Lung (tissue), 12 donors: ENCODE results near the gene MB21D2. TPM values are rescaled to one million over a fixed set of nuclear protein-coding genes. Genes with fewer than 3 reads are reported as not detected.

Experiments used
- ATAC-seq: fragments of 200-7000 bp; cut with Tn5 transposase; one replicate; pipeline ENCODE4 v1.9.1; 2020; ENCODE audit warnings: moderate number of reproducible peaks; ENCODE audit not compliant: insufficient read depth, low FRiP score
- DNase-seq, 3 donors: peaks; one replicate each; pipeline ENCODE4 v3.0.0-alpha.2; 2013 to 2017
- H3K27ac ChIP-seq, 2 donors: one replicate each; pipeline ENCODE4 v1.5.1; 2013; ENCODE audit warnings: mild to moderate bottlenecking in 2 of 2, moderate library complexity in 2 of 2, control low read depth in 1 of 2, inconsistent platforms in 1 of 2, low read depth in 1 of 2, low read length in 1 of 2
- H3K27me3 ChIP-seq, 3 donors: one replicate each; pipeline ENCODE4 v1.5.1; 2013; ENCODE audit warnings: low read length in 2 of 3; ENCODE audit not compliant: control insufficient read depth in 3 of 3, insufficient read depth in 3 of 3
- H3K36me3 ChIP-seq, 4 donors: one replicate each; pipeline ENCODE4 v1.5.1; 2013; ENCODE audit warnings: low read length in 4 of 4, mild to moderate bottlenecking in 1 of 4, moderate library complexity in 1 of 4; ENCODE audit not compliant: control insufficient read depth in 4 of 4, insufficient read depth in 4 of 4
- H3K4me1 ChIP-seq, 5 donors: one replicate each; pipeline ENCODE4 v1.5.1; 2013; ENCODE audit warnings: low read length in 5 of 5, mild to moderate bottlenecking in 2 of 5, moderate library complexity in 1 of 5; ENCODE audit not compliant: control insufficient read depth in 5 of 5, insufficient read depth in 5 of 5
- H3K4me3 ChIP-seq: one replicate; pipeline ENCODE4 v1.5.1; 2013; ENCODE audit warnings: mild to moderate bottlenecking, control low read depth, moderate library complexity
- H3K9ac ChIP-seq, 2 donors: one replicate each; pipeline ENCODE4 v1.5.1; 2013; ENCODE audit warnings: low read length in 2 of 2, control low read depth in 1 of 2; ENCODE audit not compliant: insufficient read depth in 1 of 2
- H3K9me3 ChIP-seq, 4 donors: one replicate each; pipeline ENCODE4 v1.5.1; 2013; ENCODE audit warnings: low read length in 3 of 4, mild to moderate bottlenecking in 1 of 4, moderate library complexity in 1 of 4; ENCODE audit not compliant: control insufficient read depth in 4 of 4, insufficient read depth in 3 of 4
- CTCF ChIP-seq: IDR thresholded peaks from 2 replicates; pipeline ENCODE4 v1.5.1; 2012; ENCODE audit warnings: mild to moderate bottlenecking; ENCODE audit errors: control extremely low read depth, extremely low read depth
- WGBS, 2 donors: extraction: QIAGEN DNeasy Blood & Tissue Kit; methylation state at CpG; one replicate each; pipeline ENCODE4 v1.1.7; 2013; 5-methylcytosine and 5-hydroxymethylcytosine counted together
- polyA plus RNA-seq, 2 donors: library from polyadenylated mRNA; stranded (reverse); fragments of 200-250 nt; gene quantifications; one replicate each; pipeline ENCODE4 v1.2.1, GENCODE V29; 2013
- total RNA-seq, 2 donors: library from RNA; depleted of rRNA in 1 of 2; stranded (reverse); fragments of >200 nt in 1 of 2; gene quantifications; one replicate each; pipeline ENCODE4 v1.2.1, GENCODE V29; 2014 to 2021
- donor health status: control.
- donor health status: control.
- donor health status: Bipolar disorder and iron deficiency.
- donor health status: healthy.
- donor health status: DM: yes; HTN: yes; CAD: no.

The MB21D2 gene
- total and polyA plus RNA-seq, 4 donors, result 2.8 to 6.3 (median 4.6) TPM

GRCh38 chr3:192887701-192888100 is 30.0 kb downstream of the MB21D2 start:
- WGBS, 2 donors, result 78 to 87% methylated on average over 7 of the region's 7 CpGs
- no peak for TF ChIP-seq CTCF
- Histone ChIP-seq H3K27ac (peak overlapping the region in 1 of 2 donors; percentile 68), H3K36me3 (no peaks in the 10 kb centered on the region), H3K27me3 (peaks cover 0 to 12% (median 0%) of the 10 kb centered on the region in 3 donors), H3K4me1 (peaks cover 3 to 22% (median 13%) of the 10 kb centered on the region in 5 donors), H3K9ac (no peak overlapping the region), H3K9me3 (no peaks in the 10 kb centered on the region), H3K4me3 (no peak overlapping the region)
- DNase-seq, result no peak
- no peak for ATAC-seq

- H3K27me3 ChIP-seq, result peaks cover 0 to 14% (median 0%) of the 10 kb centered on the region in 3 donors
- no peak for TF ChIP-seq CTCF
- peaks cover 3 to 22% (median 13%) of the 10 kb centered on the region in 5 donors for H3K4me1 ChIP-seq
- WGBS, 2 donors, result 67 to 79% methylated on average over 9 of the region's 9 CpGs
- no peaks in the 10 kb centered on the region for H3K36me3 ChIP-seq
- H3K27ac ChIP-seq, result no peak overlapping the region
- no peaks in the 10 kb centered on the region for H3K9me3 ChIP-seq
- peak; percentile 42 to 67 (median 45) for DNase-seq
- no peak for ATAC-seq
- H3K4me3 ChIP-seq, result no peak overlapping the region
- H3K9ac ChIP-seq, result no peak overlapping the region
Measured at GRCh38 chr3:192887047-192887446, 30.6 kb downstream of the MB21D2 start.

DNA sequence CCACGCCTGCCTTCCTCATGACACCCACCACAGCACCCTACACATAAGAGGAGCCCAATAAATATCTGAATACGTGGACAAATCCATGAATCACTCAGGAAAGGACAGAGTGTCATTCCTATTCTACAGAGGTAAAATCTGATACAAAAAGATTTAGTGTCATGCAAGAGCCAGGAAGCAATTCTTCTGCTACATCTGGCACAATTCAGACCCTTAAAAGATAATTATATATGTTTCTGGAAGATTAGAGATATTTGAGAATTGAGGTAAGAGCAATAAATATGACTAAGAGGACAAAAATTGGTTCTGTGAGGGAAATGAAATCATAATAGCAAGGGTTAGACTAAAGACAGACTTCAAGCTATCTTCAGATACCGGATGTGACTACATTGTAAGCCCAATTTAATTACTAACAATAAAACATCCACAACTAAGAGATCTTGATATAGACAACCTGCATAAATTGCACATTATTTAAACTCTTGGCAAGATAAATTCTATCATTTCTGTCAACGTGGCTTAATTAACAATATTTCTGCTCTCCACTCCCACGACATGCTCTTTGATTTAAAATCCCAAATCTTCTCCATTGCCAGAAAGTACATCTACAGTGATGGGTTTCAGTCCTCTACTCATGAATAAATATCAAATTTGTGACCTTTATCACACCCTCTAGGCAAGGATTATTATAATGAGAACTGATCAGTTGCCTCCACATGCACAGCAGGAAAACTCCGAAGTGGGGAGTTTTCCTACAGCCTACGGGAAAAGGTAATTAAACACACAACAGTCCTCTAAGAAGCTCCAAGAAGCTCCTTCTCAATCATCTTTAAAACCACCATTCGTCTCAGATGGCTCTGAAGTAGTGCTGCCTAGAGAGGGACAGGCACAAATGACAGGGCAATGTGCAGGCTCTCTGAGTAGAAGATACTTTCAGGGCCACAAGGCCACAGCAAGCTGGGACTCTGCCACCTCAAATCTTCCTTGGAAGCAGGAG is 32.6 kb downstream of the MB21D2 start:
- no peak overlapping the region for H3K27ac ChIP-seq
- 65 to 78% methylated on average over 8 of the region's 8 CpGs for WGBS, 2 donors
- no peak for TF ChIP-seq CTCF
- H3K36me3 ChIP-seq, result no peaks in the 10 kb centered on the region
- no peaks in the 10 kb centered on the region for H3K9me3 ChIP-seq
- H3K27me3 ChIP-seq, result peaks cover 0 to 17% (median 0%) of the 10 kb centered on the region in 3 donors
- no peak overlapping the region for H3K9ac ChIP-seq
- ATAC-seq (no peak), DNase-seq (no peak)
- peaks cover 3 to 22% (median 13%) of the 10 kb centered on the region in 5 donors for H3K4me1 ChIP-seq
- H3K4me3 ChIP-seq, result no peak overlapping the region
